Forelimb muscle (tissue), 1 donor: ENCODE data around the gene JAKMIP2. TPM values are rescaled to one million over a fixed set of nuclear protein-coding genes. Genes with fewer than 3 reads are reported as not detected.
"Not testable (repeated sequence)": the region's sequence is repeated elsewhere in the genome, so short reads cannot be mapped to it uniquely, and the experiment has no call there.

Experiments used
- DNase-seq: peaks from one replicate; pipeline ENCODE4 v3.0.0-alpha.2; 2013; ENCODE audit warnings: low read depth
- polyA plus RNA-seq: library from polyadenylated mRNA; unstranded; fragments of 120-200 nt; gene quantifications from one replicate; pipeline ENCODE4 v1.2.1, GENCODE V29; 2013; ENCODE audit not compliant: insufficient read length

The JAKMIP2 gene
- polyA plus RNA-seq, 1 donor: 1.4 TPM

- no peak for DNase-seq
Measured at GRCh38 chr5:147558826-147559225, 223.7 kb downstream of the JAKMIP2 start.

- no peak for DNase-seq
Measured at GRCh38 chr5:147557876-147558745, 224.4 kb downstream of the JAKMIP2 start.

GRCh38 chr5:147555176-147555575 is 227.4 kb downstream of the JAKMIP2 start:
- DNase-seq: no peak

GRCh38 chr5:147554261-147554817 is 228.2 kb downstream of the JAKMIP2 start:
- peak; percentile 96 for DNase-seq

GRCh38 chr5:147553817-147554216 is 228.7 kb downstream of the JAKMIP2 start:
- DNase-seq: not testable (repeated sequence)

- DNase-seq: no peak
Measured at GRCh38 chr5:147552897-147553296, 229.6 kb downstream of the JAKMIP2 start.

GRCh38 chr5:147551677-147552076 is 230.9 kb downstream of the JAKMIP2 start:
- no peak for DNase-seq

GRCh38 chr5:147547730-147548129 is 234.8 kb downstream of the JAKMIP2 start:
- no peak for DNase-seq

GRCh38 chr5:147544556-147544955 is 238.0 kb downstream of the JAKMIP2 start:
- no peak for DNase-seq

GRCh38 chr5:147539053-147539452 is 243.5 kb downstream of the JAKMIP2 start:
- no peak for DNase-seq

GRCh38 chr5:147538236-147538635 is 244.3 kb downstream of the JAKMIP2 start:
- DNase-seq: no peak

Other genes with a start within 250 kb of the JAKMIP2 start
- not detected for gene SPINK1, start 48.9 kb upstream of the JAKMIP2 start, polyA plus RNA-seq
- gene SCGB3A2, start 96.0 kb upstream of the JAKMIP2 start, polyA plus RNA-seq: not detected
- not detected for gene C5orf46, start 123.8 kb upstream of the JAKMIP2 start, polyA plus RNA-seq